ENCODE results near the gene DPP8. TPM values are rescaled to one million over a fixed set of nuclear protein-coding genes. Genes with fewer than 3 reads are reported as not detected.
A peak's percentile ranks its signal among the peaks of the same experiment; 100 is the strongest.
"Not testable (repeated sequence)": the region's sequence is repeated elsewhere in the genome, so short reads cannot be mapped to it uniquely, and the experiment has no call there.

The DPP8 gene
- total RNA-seq, 1 experiment from 2014 or later: 13.6 TPM

GRCh38 chr15:65529762-65530317 is 12.4 kb upstream of the DPP8 start:
- in situ Hi-C loops (cut with HindIII; ENCODE audit: low sequenced_read_pairs): no loop called here
- no peak for DNase-seq (ENCODE audit: low spot score)

DNA sequence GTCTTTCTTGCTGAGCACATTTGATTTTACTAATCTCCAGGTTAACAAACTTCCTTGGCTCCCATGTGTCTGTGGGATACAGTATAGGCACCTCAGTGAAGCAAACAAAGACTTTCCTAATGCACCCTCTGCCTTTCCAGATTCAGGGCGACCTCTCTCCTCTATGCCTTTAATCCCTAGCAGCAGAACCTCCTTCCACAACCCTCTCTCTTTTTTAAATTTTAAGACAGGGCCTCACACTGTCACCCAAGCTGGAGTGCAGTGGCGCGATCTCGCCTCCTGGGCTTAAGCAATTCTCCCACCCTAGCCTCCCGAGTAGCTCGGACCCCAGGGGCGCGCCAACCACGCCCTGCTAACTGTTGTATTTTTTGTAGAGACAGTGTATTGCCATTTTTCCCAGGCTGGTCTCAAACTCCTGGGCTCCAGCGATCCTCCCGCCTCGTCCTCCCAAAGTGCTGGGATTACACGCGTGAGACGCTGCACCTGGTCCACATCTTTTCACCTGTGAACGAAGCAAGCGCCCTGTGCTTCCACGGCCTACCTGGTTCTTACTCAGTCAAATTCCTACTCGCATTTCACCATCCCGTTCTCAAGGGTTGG is 11.1 kb upstream of the DPP8 start:
- no peak for DNase-seq (ENCODE audit: low spot score)
- in situ Hi-C loops (cut with HindIII; ENCODE audit: low sequenced_read_pairs): no loop called here

DNA sequence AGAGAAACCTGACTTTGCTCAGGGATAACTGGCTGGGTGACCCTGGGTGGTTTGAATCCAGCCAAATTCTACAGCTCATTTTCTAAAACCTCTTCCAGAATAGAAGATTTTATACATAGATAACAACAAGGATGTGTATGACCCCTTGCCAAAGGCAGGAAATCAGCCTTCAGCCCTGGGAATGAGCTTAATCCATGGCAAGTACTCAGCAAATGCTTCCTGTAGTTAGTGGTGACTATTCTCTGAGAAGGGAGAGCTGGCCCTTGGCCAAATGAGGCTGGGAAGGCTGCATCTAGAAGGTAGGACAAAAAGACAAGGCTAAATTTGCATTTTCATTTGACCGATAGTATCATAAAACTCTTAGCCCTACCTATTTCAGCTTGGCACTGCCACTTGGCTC is 8.1 kb upstream of the DPP8 start:
- in situ Hi-C loops (cut with HindIII; ENCODE audit: low sequenced_read_pairs): no loop called here
- no peak for DNase-seq (ENCODE audit: low spot score)

- in situ Hi-C loops (cut with HindIII; ENCODE audit: low sequenced_read_pairs): no loop called here
- no peak for DNase-seq (ENCODE audit: low spot score)
Observed at GRCh38 chr15:65524226-65524625, 6.7 kb upstream of the DPP8 start.

- DNase-seq (ENCODE audit: low spot score): no peak
- in situ Hi-C loops (cut with HindIII; ENCODE audit: low sequenced_read_pairs): no loop called here
Observed at GRCh38 chr15:65521350-65521749, 3.9 kb upstream of the DPP8 start.

GRCh38 chr15:65518633-65519285 is 1.3 kb upstream of the DPP8 start:
- DNase-seq (ENCODE audit: low spot score): no peak
- in situ Hi-C loops (cut with HindIII; ENCODE audit: low sequenced_read_pairs): no loop called here

GRCh38 chr15:65517866-65518207 is 348 bp upstream of the DPP8 start:
- in situ Hi-C loops (cut with HindIII; ENCODE audit: low sequenced_read_pairs): no loop called here
- DNase-seq (ENCODE audit: low spot score): no peak

DNA sequence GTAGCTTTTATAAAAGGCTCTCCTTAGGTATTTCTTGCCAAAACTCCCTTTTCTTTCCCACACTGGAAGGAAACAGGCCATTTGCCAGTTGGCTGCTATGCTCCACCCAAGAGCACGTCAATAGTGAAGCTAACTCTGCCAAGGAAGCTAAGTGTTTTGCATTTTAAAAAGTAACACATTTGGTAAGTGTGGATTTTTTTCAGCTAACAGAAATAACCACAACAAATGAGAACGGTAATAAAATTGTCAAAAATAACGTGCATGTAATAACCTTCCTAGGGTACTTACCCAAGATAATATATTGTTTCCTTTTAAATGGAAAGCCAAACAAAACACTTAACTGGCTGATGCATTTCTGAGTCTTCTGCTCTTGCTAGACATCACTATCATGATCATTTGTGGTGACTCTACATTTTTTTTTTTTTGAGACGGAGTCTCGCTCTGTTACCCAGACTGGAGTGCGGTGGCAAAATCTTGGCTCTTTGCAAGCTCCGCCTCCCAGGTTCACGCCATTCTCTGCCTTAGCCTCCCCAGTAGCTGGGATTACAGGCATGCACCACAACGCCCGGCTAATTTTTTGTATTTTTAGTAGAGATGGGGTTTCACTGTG is 4.6 kb downstream of the DPP8 start:
- peak; percentile 34 for DNase-seq (ENCODE audit: low spot score)
- in situ Hi-C loops (cut with HindIII; ENCODE audit: low sequenced_read_pairs): no loop called here

DNA sequence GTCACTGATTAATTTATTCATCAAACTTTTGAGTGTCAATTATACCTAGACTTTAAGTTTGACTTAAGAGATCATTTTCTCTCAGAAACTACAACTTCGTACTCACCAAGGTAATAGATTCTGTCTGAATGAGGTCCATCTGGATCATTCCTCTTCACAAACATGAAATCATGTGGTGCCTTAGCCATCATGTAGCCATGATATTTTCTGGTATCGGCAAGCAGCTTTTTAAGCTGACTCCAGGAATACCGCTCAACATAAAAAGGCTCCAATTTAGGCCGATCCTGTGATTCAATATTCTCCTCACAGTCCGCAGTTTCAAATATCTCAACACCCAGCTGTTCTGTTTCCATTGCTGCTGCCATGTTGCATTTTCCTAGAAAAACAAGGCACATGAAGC is 5.3 kb downstream of the DPP8 start:
- no peak for DNase-seq (ENCODE audit: low spot score)
- in situ Hi-C loops (cut with HindIII; ENCODE audit: low sequenced_read_pairs): no loop called here

GRCh38 chr15:65509321-65509720 is 8.2 kb downstream of the DPP8 start:
- in situ Hi-C loops (cut with HindIII; ENCODE audit: low sequenced_read_pairs): no loop called here
- no peak for DNase-seq (ENCODE audit: low spot score)

DNA sequence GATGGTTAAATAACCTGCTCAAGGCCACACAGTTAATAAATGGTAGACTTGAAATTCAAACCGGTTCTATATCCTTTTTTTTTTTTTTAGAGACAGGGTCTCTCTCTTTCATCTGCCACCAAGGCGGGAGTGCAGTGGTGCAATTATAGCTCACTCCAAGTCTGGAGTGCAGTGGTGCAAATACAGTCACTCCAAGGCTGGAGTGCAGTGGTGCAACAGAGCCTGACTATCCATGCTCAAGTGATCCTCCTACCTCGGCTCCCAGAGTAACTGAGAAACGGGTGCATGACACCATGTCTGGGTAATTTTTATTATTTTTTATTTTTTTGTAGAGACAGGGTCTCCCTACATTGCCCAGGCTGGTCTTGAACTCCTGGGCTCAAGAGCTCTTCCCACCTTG is 23.4 kb downstream of the DPP8 start:
- in situ Hi-C loops (cut with HindIII; ENCODE audit: low sequenced_read_pairs): no loop called here
- no peak for DNase-seq (ENCODE audit: low spot score)

DNA sequence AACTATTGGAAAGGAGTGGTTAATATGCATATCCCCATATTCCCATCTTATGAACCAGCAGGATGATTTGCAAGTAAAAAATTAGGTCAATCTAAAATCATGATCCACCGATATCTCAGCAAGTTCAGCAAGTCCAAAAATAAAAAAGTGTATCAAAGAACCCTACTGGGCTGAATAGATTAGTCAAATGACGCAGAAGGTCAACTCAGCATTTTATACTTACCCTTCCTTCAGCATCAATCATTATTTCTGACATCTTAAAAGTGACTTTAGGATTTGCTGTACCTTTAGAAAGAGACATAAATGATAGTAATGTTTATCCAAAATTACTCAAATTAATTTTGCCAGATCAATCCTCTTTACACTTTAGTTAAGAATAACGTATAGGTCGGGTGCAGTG is 32.6 kb downstream of the DPP8 start:
- in situ Hi-C loops (cut with HindIII; ENCODE audit: low sequenced_read_pairs): no loop called here
- no peak for DNase-seq (ENCODE audit: low spot score)

DNA sequence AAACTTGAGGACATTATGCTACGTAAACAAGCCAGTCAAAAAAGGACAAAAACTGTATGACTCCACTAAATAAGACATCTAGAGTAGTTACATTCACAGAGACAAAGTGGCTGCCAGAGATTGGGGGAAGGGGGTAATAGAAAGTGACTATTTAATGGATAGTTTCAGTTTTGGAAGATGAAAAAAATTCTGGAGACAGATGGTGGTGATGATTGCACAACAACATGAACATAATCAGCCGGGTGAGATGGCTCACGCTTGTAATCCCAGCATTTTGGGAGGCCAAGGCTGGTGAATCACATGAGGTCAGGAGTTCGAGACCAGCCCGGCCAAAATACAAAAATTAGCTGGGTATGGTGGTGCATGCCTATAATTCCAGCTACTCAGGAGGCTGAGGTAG is 40.6 kb downstream of the DPP8 start:
- in situ Hi-C loops (cut with HindIII; ENCODE audit: low sequenced_read_pairs): no loop called here
- no peak for DNase-seq (ENCODE audit: low spot score)

- in situ Hi-C loops (cut with HindIII; ENCODE audit: low sequenced_read_pairs): no loop called here
- DNase-seq (ENCODE audit: low spot score): no peak
Observed at GRCh38 chr15:65470866-65471265, 46.6 kb downstream of the DPP8 start.

DNA sequence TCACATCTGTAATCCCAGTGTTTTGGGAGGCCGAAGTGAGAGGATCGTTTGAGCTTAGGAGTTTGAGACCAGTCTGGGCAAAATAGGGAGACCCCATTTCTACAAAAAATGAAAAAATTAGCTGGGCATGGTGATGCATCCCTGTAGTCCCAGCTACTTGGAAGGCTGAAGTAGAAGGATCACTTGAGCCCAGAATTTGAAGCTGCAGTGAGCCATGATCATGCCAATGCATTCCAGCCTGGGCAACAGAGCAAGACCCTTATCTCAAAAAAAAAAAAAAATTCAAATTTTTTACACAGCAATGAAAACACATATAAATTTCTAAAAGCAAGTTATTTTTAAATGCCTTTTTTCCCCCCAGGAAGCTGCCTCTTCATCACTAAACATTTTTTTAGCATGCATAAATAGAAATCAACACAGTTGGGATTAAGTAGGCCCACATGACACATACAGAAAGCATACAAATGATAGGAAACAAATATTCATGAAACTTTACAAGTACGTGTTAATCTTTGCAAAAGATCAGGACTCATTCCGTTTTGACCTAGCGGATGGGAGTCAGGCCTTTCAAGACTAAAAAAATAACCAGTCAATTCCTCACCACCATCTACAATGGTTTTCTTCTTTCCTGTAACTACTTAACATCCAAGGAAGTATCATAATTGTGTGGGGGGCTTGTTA is 49.1 kb downstream of the DPP8 start:
- in situ Hi-C loops (cut with HindIII; ENCODE audit: low sequenced_read_pairs): no loop called here
- DNase-seq (ENCODE audit: low spot score): no peak

DNA sequence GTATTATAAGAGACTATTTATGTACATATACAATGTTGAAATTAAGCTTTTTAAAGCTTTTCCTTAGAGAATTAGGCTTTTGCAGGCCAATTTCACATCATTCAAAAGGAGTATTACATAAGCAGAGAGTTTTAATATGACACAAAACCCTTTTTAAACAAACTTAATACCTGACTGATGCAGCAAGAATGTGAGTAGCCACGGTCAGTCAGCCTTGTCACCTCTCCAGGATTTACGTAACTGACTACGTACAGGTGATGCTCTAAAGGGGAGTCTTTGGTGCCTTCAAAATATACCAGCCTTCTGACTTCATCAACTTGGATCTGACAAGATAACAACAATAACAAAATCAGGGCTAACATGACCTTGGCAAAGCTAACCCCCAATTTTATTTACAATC is 50.6 kb downstream of the DPP8 start:
- in situ Hi-C loops (cut with HindIII; ENCODE audit: low sequenced_read_pairs): no loop called here
- no peak for DNase-seq (ENCODE audit: low spot score)

DNA sequence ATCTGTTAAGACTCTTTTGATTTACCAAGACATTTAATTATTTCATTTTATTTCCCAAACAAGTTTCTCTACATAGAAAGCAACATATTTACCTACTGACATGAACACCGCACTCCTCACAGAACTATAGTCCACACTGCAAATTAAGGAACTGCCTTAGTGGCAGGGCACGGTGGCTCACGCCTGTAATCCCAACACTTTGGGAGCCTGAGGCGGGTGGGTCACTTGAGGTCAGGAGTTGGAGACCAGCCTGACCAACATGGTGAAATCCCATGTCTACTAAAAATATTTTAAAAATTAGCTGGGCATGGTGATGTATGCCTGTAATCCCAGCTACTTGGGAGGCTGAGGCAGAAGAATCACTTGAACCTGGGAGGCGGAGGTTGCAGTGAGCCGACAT is 54.4 kb downstream of the DPP8 start:
- in situ Hi-C loops (cut with HindIII; ENCODE audit: low sequenced_read_pairs); DNase-seq (ENCODE audit: low spot score): not testable (repeated sequence)

DNA sequence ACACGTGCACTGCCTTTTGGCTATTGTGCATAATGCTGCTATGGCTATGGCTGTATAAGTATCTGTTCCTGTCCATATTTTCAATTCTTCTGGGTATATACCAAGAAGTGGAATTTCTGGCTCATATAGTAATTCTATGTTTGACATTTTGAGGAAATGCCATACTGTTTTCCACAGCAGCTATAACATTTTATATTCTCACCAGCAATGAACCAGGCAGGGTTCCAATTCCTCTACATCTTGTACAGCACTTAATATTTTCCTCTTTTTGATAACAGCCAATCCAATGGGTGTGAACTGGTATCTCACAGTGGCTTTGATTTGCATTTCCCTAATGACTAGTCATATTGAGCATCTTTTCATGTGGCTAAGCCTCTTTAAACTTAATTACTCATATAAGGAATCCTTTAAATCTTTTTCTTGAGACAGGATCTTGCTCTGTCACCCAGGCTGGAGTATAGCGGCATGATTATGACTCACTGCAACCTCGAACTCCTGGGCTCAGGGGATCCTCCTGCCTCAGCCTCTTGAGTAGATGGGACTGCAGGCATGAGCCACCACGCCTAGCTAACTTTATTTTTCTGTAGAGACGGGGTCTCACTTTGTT is 56.6 kb downstream of the DPP8 start:
- no peak for DNase-seq (ENCODE audit: low spot score)
- in situ Hi-C loops (cut with HindIII; ENCODE audit: low sequenced_read_pairs): no loop called here

DNA sequence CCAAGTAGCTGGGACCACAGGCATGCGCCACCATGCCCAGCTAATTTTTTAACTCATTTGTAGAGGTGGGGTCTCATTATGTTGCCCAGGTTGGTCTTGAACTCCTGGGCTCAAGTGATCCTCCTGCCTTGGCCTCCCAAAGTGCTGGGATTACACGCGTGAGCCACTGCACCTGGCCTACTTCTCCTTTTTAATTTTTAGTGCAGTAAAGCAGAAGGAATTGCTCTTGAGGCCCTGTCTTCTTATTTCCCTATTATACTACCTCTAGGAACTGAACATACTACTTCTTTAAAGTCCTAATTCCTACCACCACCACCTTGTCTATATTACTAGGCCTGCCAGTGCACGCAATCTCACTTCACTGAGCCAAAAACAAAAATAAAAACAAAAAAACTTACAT is 62.2 kb downstream of the DPP8 start:
- DNase-seq (ENCODE audit: low spot score); in situ Hi-C loops (cut with HindIII; ENCODE audit: low sequenced_read_pairs): not testable (repeated sequence)

GRCh38 chr15:65451989-65452388 is 65.5 kb downstream of the DPP8 start:
- DNase-seq (ENCODE audit: low spot score): no peak
- in situ Hi-C loops (cut with HindIII; ENCODE audit: low sequenced_read_pairs): no loop called here

Measured in G401 (cell line).